ENCODE measurements around the gene AFAP1L1. TPM values are rescaled to one million over a fixed set of nuclear protein-coding genes. Genes with fewer than 3 reads are reported as not detected.

The AFAP1L1 gene
- total RNA-seq, 1 donor from 2014 or later, result 21.9 TPM

DNA sequence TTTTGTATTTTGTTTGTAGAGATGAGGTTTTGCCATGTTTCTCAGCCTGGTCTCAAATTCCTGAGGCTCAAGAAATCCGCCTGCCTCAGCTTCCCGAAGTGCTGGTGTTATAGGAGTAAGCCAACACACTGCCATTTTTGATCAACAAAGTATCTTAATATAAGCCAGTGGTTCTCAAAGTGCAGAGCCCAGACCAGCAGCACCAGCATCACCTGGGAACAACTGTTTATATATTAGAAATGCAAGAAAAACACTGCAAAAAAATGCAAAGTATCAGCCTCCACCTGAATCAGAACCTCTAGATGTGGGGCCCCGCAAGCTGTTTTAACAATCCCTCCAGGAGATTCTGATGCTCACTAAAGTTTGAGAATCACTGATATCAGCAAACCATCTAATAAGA lies 101.3 kb downstream of the AFAP1L1 start:
- no peak for DNase-seq (ENCODE audit: low read depth)

DNA sequence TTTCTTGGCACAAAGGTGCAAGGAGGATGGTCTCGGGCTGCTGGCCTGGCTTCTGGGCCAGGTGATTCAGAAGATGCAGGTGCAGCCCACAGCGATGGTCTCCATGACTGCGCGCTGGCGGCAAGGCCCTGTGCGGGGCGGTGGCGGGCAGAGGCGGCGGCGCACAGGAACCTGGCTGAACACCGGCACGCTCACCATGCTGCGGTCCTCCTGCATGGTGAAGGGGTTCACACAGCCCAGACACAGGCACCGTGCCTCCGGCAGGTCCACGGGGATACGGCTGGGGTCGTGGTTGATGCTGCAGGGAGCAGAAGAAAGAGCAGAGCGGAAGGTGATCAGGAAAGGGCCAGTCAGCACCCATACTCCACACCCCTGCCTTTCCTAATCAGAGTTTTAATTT lies 102.6 kb downstream of the AFAP1L1 start:
- DNase-seq (ENCODE audit: low read depth), result no peak

DNA sequence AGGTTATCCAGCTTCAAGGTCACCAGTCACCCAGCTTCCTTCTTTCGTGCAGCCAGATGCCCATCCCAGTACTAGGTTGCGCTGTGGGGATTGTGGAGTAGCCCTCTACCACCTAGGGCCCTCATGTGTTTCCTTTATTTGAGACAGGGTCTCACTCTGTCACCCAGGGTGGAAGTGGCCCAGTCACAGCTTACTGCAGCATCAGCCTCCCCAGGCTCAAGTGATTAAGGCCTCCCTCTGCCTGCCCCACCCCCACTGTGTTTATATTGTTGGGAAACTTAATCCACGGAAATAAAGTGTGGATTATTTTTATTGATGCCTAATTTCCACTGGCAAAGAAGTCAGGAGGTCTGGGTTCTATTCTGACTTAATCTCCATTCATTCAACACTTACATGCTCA lies 103.1 kb downstream of the AFAP1L1 start:
- no peak for DNase-seq (ENCODE audit: low read depth)

DNA sequence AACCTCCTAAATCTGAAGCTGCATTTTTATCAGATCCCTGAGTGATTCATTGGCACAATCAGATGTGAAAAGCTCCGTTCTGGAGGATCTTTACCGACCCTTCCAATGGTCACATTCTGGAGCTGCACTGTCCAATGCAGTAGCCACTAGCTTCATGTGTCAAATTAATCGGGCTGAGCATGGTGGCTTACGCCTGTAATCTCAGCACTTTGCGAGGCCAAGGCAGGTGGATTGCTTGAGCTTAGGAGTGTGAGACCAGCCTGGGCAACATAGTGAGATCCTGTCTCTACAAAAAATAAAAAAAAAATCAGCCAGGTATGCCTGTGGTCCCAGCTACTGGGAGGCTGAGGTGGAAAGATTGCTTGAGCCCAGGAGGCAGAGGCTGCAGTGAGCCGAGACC lies 103.8 kb downstream of the AFAP1L1 start:
- no peak for DNase-seq (ENCODE audit: low read depth)

DNA sequence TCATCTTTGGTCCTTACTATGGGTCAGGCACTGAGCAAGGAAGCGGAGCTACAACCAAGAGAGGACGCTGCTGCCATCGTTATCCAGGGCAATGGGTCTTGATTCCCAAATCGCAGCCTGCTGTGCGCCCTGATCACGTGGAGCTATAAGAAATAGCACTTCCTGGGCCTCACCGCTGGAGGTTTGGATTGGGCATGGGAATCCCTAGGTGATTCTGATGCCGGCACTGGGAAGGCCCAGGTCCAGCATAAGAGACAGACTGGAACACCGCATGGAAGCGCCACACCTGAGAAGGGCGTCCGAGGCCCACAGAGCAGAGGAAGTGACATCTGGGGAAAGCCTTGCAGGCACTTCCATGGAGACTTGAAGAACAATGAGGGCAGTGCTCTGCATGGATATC lies 104.4 kb downstream of the AFAP1L1 start:
- no peak for DNase-seq (ENCODE audit: low read depth)

DNA sequence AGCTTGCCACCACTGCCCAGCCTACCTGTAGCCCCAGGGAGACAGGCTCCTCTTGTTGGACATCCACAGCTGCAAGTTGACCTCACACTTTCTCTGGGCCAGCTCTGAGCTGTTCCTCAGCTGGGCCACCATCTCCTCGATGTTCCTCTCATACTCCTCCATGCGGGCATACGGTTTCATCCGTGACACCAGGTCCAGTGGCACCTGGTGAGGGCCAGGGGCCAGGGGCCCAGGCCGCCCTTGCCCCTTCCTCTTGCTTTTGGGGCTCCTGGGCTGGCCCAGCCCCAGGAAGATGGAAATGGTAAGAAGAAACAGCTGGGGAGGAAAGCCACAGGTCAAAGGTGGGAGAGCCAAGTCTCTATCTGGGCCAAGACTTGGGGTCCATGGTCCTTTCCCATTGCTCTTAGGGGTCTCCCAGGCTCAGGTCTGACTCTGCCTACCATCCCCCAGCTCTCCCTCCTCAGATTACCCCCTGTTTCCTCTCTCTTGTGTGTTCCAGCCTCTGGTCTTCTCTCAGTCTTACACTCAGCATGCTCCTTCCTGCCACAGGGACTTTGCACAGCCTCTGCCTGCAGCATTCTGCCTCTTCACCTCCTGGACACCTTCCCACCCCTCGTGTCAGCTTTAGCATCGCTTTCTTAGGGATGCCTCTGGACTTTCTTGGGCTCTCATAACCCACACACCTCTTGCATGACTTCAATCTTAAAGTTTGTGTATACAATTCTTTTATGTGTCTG lies 105.2 kb downstream of the AFAP1L1 start:
- no peak for DNase-seq (ENCODE audit: low read depth)

DNA sequence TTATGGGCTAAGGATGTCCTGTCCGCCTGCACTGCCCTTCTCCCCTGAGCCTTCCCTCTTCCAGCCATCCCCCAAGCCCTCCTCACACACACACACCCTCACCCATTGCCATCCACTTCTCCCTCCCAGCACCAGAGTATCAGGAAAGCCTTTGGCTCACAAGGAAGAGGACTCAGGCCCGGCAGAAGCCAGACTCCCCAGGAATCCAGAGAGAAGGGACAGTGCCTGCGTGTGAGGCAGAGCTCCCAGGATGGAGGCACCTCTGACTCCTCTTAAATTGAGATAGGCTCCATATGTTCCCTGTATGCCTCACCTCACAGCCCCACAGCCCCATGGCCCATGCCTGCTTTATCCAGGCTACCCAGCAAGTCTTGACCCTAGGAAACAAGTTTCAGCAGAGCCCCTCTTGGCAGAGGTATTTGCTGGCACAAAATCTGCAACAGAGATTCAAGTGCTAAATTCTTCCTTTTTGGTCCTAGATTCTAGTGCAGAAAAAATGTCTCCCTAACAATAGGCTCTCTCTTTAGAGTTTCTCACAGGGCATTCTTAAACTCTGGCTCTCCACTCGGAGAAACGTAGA lies 106.7 kb downstream of the AFAP1L1 start:
- DNase-seq (ENCODE audit: low read depth), result no peak

DNA sequence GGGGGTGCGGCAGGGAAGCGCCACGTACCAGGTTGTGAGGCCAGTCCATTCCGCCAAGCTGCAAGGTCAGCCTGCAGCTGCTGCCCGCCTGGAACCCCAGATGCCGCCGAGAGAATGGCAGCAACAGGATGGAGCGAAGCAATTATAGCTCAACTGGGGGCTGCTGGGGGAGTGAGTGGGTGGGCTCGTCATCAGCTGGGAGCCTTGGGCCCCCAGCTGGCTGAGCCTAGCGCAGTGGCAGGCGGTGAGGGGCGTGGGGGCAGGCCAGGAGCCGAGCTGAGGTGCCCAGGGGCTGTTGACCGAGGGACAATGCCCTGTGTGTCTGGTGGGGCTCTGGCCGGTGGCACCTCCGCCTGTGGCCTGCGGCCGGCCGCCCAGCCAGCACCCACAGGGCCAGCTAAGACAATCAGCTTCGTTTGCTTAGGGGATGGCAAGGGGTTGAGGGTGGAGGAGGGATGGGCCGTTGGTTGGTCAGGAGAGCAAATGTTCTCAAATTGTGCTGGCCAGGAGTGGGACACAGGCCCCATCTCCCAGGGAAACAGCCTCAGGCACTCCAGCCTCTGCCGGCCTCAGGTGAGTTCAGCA lies 107.6 kb downstream of the AFAP1L1 start, which contains the start of gene IL17B:
Gene IL17B, minus strand, starts transcription at position 116 of the 585 bp plus-strand sequence. Its CDS starts 67 bp downstream, at position 49.
- no peak for DNase-seq (ENCODE audit: low read depth)

DNA sequence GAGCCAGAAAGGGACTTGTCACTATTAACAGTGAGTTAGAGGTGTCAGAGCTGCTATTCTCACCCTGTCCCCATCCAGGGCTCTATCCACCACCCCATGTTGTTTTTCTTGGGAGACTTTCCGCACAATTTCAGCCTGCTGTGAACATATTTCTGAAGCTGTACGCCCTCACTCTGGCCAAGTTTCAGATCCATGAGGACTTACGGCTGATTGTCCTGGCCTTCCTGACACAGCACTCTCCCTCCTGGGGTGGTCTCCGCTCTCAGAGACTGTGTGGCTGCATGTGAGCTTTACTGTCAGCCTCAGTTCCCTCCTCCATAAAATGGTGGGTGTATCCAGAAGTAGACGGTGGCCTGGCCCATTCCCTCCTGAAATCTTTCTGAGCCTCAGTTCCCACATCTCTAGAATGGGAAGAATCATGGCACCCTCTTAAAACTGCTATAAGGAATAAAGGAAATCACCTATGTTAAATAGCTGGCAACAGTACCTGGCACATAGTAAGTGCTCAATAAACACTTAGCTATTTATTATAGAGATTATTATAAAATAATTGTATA lies 108.2 kb downstream of the AFAP1L1 start:
- DNase-seq (ENCODE audit: low read depth), result no peak

DNA sequence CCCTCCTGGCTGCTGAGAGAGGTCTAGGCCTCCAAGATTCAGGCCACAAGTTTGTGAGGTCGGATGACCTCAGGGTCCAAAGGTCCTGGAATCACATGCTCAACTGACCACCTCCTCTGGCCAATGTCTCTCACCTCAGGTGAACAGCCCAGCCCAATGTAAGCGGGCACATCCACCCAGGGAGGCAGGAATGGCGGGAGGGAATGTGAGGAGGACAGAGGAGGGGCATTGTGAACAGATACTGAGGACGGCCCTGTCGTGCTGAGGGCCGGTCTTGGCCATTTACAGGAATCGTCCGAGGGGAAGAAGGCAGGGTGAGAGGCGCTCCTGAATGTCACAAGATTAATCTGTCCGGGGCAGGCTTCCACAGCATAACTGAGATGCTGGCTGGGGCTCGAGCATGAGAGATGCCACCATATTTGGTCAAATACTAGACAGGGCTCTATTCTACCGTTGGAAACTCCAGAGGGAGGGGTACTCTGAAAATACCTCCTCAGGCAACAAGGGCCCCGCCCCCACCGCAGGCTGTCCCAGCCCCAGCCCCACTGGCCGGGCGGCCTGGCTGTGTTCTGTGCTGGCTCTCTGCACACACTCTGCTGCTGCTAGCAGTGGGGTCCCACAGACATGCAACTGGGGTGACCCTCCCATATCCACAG lies 108.9 kb downstream of the AFAP1L1 start:
- no peak for DNase-seq (ENCODE audit: low read depth)

DNA sequence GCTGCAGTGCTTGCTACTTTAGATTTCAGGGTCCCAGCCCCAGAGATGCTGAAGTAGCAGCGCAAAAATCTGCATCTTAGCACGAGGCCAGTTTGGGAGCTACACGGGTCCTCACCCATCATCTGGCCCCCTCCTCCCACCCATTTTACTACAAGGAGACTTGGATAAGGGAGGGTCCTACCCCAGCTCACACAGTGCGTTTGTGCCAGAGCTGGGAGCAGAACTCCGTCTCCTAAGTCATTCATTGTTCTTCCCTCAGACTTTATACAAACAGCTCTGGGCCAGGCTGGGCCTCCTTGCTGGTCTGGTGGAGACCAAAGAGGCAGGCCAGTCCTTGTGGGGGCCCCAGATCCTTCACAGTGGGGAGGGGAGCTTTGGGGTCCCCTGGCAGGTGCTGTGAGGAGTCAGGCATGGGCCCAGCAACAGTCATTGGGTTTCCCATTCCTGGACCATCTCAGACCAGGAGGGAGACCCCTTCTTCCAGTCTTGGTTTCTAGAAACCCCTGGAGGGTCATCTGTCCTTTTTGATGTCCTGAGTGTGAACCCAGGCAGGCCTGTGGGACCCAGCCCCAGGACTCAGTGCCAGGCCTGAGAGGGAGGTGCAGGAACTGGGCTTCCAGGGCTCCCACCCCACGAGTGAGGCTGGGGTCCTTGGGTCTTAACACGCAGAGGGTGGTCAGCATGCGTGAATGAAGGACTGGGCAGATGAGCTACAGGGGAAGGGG lies 109.8 kb downstream of the AFAP1L1 start:
- DNase-seq (ENCODE audit: low read depth), result no peak

DNA sequence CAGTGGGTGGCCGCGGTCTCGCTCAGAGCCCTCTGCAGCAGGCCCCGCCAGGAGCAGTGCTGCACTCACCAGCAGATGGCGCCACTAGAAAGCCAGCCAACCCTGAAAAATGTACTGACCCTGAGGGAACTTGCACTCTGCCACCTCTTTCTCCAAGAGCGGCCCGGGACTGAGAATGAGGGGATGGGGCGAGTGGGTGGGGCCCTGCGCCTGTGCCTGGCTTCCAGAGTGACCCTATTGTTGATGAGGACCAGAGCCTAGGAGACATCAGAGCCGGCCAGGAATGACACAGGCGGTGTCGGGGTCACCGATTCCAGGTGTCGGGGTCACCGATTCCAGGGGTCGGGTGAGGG lies 110.3 kb downstream of the AFAP1L1 start:
- DNase-seq (ENCODE audit: low read depth), result peak; percentile 37

DNA sequence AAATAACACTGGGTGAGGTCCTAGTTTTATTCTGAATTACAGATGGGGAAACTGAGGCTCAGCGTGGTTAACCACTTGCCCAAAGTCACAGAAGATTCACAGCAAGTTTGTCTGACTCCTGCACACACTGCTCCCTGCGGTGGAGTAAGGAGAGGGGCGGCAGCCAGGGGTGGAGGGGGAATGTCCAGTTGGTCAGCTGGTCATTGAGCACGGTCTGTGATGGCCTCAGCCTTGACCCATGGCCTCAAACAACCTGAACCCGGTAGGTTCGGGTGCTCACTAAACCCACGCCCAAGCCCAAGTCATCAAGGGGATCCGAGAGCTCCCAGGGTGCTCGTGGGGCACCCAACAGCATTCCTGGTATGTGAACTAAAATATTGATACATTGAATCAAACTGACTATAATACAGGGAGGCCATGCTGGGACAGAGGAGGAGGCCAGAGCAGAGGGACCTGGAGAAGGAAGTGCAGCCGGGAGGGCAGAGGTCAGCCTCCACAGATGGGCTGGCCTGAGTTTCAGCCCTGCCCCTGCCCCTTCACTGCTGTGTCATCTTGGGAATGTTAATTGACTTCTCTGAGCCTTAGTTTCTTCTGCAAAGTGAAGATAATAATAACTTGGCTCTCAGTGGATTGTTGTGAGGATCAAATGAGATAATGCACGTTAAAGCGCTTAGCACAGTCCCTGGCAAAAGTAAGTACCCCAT lies 111.0 kb downstream of the AFAP1L1 start:
- DNase-seq (ENCODE audit: low read depth), result no peak

DNA sequence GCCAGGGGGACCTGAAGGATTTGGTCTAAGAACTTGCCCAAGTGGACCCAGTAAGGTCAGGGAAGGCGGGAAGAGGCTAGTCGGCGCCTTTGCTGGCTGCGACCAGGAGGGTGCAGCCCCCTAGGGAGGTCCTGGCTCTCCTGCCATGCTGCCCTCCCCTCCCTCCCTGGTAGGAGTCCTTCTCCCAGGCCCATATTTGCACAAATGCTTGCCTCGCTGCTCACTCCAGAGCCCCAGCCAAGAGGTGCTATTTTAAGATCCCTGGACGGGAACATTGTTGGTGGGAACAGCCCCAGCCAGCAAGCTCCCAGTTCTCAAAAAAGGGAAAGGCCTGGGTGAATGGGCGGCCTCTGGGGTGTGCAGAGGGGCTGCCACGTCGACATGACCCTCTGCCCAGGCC lies 111.7 kb downstream of the AFAP1L1 start:
- DNase-seq (ENCODE audit: low read depth), result no peak

DNA sequence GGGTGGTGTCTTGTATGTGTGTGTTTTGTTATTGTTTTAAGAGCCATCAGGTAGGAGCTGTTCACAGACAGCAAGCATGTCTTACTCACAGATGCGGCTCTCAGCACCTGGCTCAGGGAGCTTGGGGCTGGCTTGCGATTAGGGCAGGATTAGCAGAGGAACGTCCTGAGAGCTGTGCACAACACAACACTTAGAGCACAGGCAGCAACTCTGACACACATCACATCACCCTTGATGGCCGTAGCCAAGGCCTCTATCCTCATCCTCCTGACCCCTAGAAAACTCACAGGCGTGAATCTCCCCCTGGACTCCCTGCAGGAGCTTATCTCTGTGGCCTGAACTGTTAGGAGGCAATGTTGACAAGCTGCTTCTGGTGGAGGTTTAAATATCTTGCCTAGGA lies 114.5 kb downstream of the AFAP1L1 start:
- DNase-seq (ENCODE audit: low read depth), result no peak

DNA sequence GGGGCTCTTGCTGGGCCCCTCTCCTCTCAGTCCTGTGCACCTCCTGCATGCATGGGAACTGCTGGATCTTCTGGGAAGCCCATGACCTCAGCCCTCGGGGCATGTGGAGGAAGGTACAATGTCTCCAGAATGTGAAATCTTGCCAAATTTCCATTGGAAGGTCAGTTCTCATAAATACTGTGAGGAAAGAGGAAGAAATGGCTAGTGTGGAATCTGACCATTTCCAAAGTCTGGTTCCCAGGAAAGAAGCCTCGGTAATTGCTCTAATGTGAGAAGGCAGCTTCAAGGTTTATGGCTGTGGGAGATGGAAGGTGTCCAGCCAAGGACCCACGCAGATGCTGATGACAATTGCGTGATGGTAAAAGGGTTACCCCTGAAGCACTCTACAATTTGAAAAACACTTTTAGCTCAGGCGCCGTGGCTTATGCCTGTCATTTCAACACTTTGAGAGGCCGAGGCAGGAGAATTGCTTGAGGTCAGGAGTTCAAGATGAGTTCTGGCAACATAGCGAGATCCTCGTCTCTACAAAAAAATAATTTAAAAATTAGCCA lies 115.5 kb downstream of the AFAP1L1 start:
- peak; percentile 19 for DNase-seq (ENCODE audit: low read depth)

DNA sequence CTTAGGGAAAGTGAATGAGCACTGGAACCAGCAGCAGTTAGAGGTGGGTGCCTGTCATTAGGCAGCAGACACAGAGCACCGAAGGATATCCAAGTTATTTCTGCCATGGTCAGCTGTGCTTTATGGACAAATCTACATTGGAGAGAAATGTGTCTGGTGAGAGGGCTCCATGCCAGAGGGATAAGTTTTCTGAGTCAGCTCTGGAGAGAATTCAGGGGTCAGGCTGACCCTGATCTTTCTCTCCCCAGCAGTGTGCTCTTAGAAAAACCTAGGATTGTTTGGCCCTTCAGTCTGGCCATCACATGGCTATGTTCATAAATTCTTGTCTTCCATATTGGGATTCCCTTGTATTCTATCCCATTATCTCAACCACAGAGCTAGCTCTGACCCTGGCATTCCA lies 116.3 kb downstream of the AFAP1L1 start:
- peak; percentile 42 for DNase-seq (ENCODE audit: low read depth)

DNA sequence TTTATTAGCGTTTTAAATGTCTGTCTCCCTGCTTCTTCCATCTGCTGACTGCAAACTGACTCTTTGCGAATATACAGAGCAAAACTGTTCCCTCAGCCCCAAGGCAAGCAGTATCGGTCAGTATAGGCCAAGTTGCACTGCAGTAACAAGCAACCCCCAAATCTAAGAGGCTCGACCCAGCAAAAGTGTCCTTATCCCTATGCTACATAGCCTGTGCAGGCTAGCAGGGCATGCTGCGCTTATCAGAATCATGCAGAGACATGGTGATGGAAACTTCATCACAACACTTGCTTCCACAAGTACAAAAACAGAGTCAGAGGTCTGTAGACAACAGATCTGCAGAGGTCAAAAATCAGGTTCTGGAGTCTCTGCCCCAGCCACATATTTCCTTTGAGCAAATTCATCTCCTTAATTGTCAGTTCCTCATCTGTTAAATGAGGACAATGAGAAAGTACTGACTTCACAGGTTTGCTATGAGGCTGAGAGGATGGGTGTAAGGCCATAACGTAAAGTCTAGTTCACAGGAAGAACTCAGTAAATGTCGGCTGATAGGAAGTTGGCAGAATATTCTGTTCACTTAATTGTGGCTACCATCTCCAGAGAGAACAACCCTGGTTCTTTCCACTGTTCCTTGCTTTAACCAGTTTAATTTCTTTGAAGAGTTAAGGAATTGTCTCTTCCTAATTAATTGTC lies 117.0 kb downstream of the AFAP1L1 start:
- no peak for DNase-seq (ENCODE audit: low read depth)

DNA sequence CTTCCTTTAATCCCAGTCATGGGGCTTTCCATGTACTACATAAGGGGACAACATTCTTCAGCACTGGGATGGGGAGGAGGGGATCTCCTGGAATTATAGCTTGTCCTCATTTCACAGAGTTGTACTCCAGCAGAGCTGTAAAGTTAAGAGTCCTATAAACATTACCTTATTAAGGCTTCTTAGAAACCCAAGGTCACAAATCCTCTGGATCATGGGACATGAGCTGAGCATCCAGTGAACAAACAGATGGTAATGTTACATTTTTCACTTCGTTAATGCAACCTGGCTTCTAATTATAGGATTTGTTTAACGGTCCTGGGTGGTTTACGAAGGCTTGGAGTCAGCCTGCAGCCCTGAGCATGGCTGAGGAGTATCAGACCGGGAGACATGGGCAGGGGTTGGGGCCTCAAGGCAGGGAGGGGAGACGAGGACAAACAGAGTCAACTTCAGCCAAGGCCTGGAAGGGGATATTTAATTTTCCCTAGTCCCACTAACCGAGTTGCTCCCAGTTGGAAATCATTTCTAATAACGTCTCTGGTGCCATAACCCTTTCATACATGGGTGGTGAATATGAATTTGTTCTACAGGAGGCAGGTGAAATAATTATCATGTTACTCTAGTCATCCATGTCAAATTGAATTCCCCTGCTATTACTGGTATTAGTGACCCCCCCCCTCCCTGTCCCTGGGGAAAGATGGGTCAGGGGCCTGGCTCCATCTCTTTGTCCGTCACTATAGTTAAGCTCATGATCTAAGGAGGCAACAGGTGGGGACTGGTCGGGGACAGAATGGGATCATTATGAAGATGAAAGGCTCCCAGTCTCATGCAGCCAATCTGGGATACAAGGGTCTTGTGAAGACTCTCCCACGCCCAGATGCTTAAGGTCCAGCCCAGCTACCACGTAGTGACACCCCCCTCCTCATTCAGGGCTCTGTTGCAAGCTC lies 118.2 kb downstream of the AFAP1L1 start:
- peak; percentile 5 for DNase-seq (ENCODE audit: low read depth)
